Tibial nerve (tissue), 3 donors: ENCODE data around the gene DNAJC5.

Source experiments
- CTCF ChIP-seq, 5 experiments: fragments of 200-600 bp in 3 of 5; fragments of 450-650 bp in 2 of 5; sonication (generic) in 3 of 5; IDR thresholded peaks; one replicate each; pipeline ENCODE4 v1.5.1; 2016 to 2019; ENCODE audit warnings: antibody characterized with exemption in 5 of 5, mild to moderate bottlenecking in 3 of 5, moderate library complexity in 2 of 5
- POLR2A ChIP-seq, 2 donors: fragments of 450-650 bp; IDR thresholded peaks; one replicate each; pipeline ENCODE4 v1.6.1; 2017; ENCODE audit warnings: antibody characterized with exemption in 2 of 2, mild to moderate bottlenecking in 2 of 2, moderate library complexity in 2 of 2

GRCh38 chr20:63855363-63856097, 39.4 kb upstream of the DNAJC5 start:
- TF ChIP-seq CTCF (IDR thresholded peaks at IDR 0.05) (no peak), POLR2A (IDR thresholded peaks at IDR 0.05) (no peak)
